Measurements from ENCODE around the gene OPCML.

GRCh38 chr11:132605825-132606570 is 926.3 kb downstream of the OPCML start:
- TF ChIP-seq CTCF (IDR thresholded peaks at IDR 0.05) (no peak), POLR2AphosphoS5 (IDR thresholded peaks at IDR 0.05) (no peak)

Data from prostate gland (tissue), 2 donors.